WTC11 (cell line): ENCODE results near the gene GPX4.

ENCODE experiments used
- ARID4B ChIP-seq: sonication (generic); formaldehyde crosslinking; IDR thresholded peaks from 2 replicates; pipeline ENCODE4 v1.8.0; 2023; ENCODE audit warnings: missing genetic modification reagents, mild to moderate bottlenecking, borderline replicate concordance
- ATF3 ChIP-seq: sonication (generic); formaldehyde crosslinking; conservative IDR thresholded peaks from 2 replicates; pipeline ENCODE4 v1.8.1; 2022; ENCODE audit warnings: mild to moderate bottlenecking, missing genetic modification reagents
- CREB1 ChIP-seq: sonication (generic); formaldehyde crosslinking; IDR thresholded peaks from 2 replicates; pipeline ENCODE4 v1.8.0; 2023; ENCODE audit warnings: mild to moderate bottlenecking, missing genetic modification reagents
- CREM ChIP-seq: sonication (generic); formaldehyde crosslinking; IDR thresholded peaks from 2 replicates; pipeline ENCODE4 v1.8.1; 2022; ENCODE audit warnings: mild to moderate bottlenecking, missing genetic modification reagents, moderate library complexity
- CTCF ChIP-seq: fragments of 200-600 bp; IDR thresholded peaks from 2 replicates; pipeline ENCODE4 v1.8.0; 2022; ENCODE audit warnings: antibody characterized with exemption
- FOXP1 ChIP-seq: sonication (generic); formaldehyde crosslinking; IDR thresholded peaks from 2 replicates; pipeline ENCODE4 v1.8.0; 2022; ENCODE audit warnings: missing genetic modification reagents, mild to moderate bottlenecking, moderate library complexity, borderline replicate concordance
- MAX ChIP-seq: sonication (generic); formaldehyde crosslinking; IDR thresholded peaks from 2 replicates; pipeline ENCODE4 v1.8.0; 2022; ENCODE audit warnings: mild to moderate bottlenecking, missing genetic modification reagents
- MLX ChIP-seq: sonication (generic); formaldehyde crosslinking; IDR thresholded peaks from 2 replicates; pipeline ENCODE4 v1.8.1; 2023; ENCODE audit warnings: mild to moderate bottlenecking, missing genetic modification reagents, moderate library complexity
- NR2C2 ChIP-seq: sonication (generic); formaldehyde crosslinking; IDR thresholded peaks from 2 replicates; pipeline ENCODE4 v1.8.0; 2022; ENCODE audit warnings: mild to moderate bottlenecking, missing genetic modification reagents
- USF2 ChIP-seq: sonication (generic); formaldehyde crosslinking; IDR thresholded peaks from 2 replicates; pipeline ENCODE4 v1.8.1; 2023; ENCODE audit warnings: mild to moderate bottlenecking, missing genetic modification reagents, moderate library complexity
- ZNF416 ChIP-seq: fragments of 250-450 bp; sonication (Bioruptor Pico); IDR thresholded peaks from 2 replicates; pipeline ENCODE4 v1.9.0; 2021; ENCODE audit warnings: mild to moderate bottlenecking, inconsistent platforms

GRCh38 chr19:1073956-1074517 lies 29.8 kb upstream of the GPX4 start:
- TF ChIP-seq ARID4B (no peak), ZNF416 (CRISPR knock-in tag) (no peak), CREM (CRISPR knock-in tag) (no peak), USF2 (CRISPR knock-in tag) (no peak), ATF3 (CRISPR knock-in tag) (no peak), NR2C2 (CRISPR knock-in tag) (no peak), CTCF (no peak), MLX (CRISPR knock-in tag) (no peak), CREB1 (no peak), MAX (CRISPR knock-in tag) (no peak), FOXP1 (CRISPR knock-in tag) (no peak)
